Sciatic nerve (tissue), 2 donors: ENCODE measurements around the gene ACAP2. TPM values are rescaled to one million over a fixed set of nuclear protein-coding genes. Genes with fewer than 3 reads are reported as not detected.
A peak's percentile ranks its signal among the peaks of the same experiment; 100 is the strongest.
"Not testable (repeated sequence)": the region's sequence is repeated elsewhere in the genome, so short reads cannot be mapped to it uniquely, and the experiment has no call there.

Experiments
- ATAC-seq: fragments of 200-7000 bp; cut with Tn5 transposase; one replicate; pipeline ENCODE4 v1.9.1; 2020; ENCODE audit warnings: mild to moderate bottlenecking, moderate library complexity
- DNase-seq: peaks from one replicate; pipeline ENCODE4 v3.0.0-alpha.2; 2020; ENCODE audit warnings: low spot score
- intact Hi-C: fragments of 100-400 bp; cut with DNase I; formaldehyde crosslinking; loops from one replicate; pipeline ENCODE4 v1.14.2; 2022
- total RNA-seq: library from RNA; stranded (reverse); fragmentation: NEBNext Ultra II Directional; extraction: Animal tissue kit (Norgen Biotek cat#: 25700); gene quantifications from one replicate; pipeline ENCODE4 v1.2.1, GENCODE V29; 2021
- donor health status: DM: no; HTN: no; CAD: no.
- donor health status: DM: no; HTN: no; CAD: no.

Gene ACAP2
- total RNA-seq, 1 donor from 2014 or later = 77.4 TPM

GRCh38 chr3:195401943-195402342 lies 40.9 kb downstream of the ACAP2 start:
- ATAC-seq (no peak), DNase-seq (no peak)
- intact Hi-C loops = no loop called here

DNA sequence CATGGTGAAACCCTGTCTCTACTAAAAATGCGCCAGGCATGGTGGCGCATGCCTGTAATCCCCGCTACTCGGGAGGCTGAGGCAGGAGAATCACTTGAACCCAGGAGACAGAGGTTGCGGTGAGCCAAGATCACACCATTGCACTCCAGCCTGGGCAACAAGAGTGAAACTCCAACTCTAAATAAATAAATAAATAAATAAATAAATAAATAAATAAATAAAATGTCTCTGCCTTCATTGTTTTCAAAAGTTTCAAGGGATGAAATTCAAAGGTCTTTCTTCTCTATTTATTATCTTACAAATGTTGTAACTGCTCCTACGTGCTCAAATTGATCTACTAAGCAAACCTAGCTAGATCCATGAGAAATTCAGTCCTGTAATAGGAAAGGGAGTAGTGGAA lies 44.4 kb downstream of the ACAP2 start:
- DNase-seq, ATAC-seq, intact Hi-C loops: not testable (repeated sequence)

DNA sequence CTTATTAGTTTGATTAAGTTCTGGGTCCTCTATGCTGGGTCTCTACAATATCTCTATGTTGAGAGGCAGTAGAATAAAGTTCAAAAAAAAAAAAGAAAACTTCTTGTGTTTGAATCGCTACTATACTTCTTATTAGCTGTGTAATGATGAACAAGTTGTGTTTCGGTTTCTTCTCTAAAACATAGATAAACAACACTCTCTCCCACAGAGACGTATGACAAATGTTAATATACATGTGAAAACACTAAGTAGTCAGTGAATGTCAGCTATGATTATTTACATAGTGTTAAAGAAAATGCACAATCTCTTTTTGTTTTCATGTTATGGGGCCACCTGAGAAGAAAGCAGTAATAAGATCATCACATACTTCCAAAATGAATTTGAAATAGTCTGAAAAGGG lies 45.3 kb downstream of the ACAP2 start:
- ATAC-seq = no peak
- intact Hi-C loops = no loop called here
- DNase-seq = no peak

DNA sequence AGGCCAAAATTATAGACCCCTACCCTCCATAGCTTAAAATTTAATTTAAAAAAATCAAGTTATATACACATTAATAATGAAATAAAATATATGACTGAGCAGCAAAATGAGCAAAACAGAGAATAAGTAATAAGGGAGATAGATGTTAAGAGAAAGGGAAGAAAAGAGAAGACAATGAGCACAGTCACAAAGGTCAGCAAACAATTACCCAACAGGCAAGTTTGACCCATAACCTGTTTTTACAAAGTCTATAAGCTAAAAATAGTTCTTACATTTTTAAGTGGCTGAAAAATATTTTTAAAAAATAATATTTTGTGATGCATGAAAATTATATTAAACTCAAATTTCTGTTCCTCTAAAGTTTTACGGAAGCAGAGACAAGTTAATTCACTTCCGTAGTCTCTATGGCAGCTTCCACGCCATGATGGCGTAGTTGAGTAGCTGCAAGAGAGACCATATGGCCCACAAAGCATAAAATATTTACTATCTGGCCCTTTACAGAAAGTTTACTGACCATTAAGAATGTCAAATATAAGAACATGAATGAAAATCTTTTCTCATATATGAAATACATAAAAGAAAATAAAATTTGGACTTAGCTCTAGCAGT lies 47.5 kb downstream of the ACAP2 start:
- ATAC-seq (no peak), DNase-seq (no peak)
- intact Hi-C loops = no loop called here

DNA sequence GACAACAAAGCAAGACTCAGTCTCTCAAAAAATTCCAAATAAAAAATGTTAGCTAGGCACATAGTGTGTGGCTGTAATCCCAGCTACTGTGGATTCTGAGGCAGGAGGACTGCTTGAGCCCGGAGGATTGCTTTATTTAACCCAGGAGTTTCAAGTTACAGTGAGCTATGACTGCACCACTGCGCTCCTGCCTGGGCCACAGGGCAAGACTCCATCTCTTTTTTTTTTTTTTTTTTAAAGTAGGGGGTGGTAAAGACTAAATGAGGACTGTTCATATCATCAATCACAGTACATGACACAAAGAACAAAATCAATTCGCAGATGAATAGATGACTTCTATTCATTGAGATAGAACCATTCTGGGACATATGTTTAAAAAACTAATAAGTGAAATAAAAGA lies 48.1 kb downstream of the ACAP2 start:
- ATAC-seq (no peak), DNase-seq (no peak)
- intact Hi-C loops = no loop called here

DNA sequence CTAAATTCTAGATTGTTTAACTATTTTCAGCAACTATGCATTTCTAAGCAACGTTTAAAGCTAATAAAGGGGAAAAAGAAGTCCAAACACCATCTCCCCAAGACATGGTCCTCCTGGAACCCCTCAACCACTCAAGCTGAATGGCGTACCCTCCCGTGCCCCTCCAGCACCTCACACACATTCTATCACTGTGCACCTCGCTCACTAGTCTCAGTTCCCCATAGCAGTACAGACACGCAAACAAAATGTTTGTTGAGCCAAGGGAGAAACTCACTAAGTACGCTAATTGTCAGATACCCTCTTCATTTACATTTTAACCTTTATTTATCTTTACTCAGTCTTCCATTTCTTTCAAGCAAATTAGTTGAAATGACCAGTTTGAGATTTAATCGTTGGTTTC lies 48.8 kb downstream of the ACAP2 start:
- ATAC-seq (no peak), DNase-seq (no peak)
- intact Hi-C loops = no loop called here

- intact Hi-C loops = no loop called here
- DNase-seq = no peak
- no peak for ATAC-seq
Observed at GRCh38 chr3:195388380-195388779, 54.4 kb downstream of the ACAP2 start.

DNA sequence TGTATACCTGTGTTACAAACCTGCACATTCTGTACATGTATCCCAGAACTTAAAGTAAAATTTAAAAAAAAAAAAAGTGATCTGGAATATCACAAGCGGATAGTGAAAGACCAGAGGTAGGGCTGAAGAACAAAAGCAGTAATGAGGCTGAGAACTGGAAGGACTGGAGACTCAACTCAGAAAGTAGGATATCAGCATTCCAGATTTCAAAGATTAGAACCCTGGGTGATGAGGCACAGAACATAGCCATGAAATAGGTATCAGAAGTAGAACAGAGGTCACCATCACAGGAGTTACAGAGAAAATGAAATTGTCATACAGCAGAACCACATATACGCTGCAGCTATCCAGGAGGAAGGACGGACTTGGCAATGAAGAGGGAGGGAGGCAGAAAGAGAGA lies 56.1 kb downstream of the ACAP2 start:
- no peak for ATAC-seq
- intact Hi-C loops = no loop called here
- DNase-seq = no peak

- intact Hi-C loops = no loop called here
- no peak for DNase-seq
- ATAC-seq = no peak
Observed at GRCh38 chr3:195385526-195385925, 57.3 kb downstream of the ACAP2 start.

DNA sequence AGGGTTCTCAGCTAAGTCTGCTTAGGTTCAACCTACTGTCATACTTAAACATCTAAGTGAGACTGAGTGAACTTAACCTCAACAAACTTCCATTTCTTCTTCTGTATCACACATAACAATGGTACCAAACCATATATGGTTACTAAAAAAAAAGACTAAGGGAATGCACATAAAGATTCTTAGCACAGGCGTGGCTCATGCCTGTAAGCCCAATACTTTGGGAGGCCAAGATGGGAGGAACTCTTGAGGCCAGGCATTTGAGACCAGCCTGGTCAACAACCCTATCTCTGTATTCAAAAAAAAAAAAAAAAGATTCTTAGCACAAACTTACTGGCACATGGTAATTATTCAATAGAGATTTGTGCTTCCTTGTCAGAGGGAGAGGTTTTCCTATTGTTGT lies 57.9 kb downstream of the ACAP2 start:
- ATAC-seq (no peak), DNase-seq (no peak)
- intact Hi-C loops = no loop called here

- intact Hi-C loops = no loop called here
Observed at GRCh38 chr3:195372220-195372619, 70.6 kb downstream of the ACAP2 start.

DNA sequence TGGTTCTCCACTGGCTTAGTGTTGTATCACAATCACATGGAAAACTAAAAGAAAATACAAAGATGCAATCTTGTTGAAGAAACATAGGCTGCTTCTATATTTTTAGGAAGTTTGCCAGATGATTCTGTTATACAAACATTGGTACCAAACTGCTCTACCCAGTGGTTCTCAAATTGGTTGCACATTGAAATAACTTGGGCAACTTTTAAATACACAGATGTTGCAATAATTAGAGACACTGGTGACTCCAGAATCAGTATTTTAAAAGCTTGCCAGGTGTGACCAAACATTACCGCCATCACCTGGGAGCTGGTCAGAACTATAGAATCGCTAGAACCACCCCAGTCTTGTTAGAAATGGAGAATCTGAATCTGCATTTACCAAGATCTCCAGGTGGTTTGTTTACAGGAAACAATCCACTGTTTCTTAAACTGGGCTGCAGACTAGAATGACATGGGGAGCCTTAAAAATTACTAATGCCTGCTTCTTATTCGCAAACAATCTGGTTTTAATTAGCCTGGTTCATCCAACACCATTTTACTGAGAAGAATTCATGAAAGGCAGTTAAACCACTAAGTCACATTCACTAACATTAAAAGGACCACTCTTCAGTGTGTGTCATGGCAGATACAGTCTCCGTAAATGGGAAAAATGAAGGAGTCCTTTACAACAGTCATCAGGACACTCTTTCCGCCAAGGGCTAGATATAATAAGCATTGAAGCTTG lies 76.5 kb downstream of the ACAP2 start:
- ATAC-seq (no peak), DNase-seq (no peak)
- intact Hi-C loops = no loop called here

More at GRCh38 chr3:195372220-195372619, 70.6 kb downstream of the ACAP2 start:
- DNase-seq (no peak), ATAC-seq (no peak)

- ATAC-seq = no peak
- intact Hi-C loops = no loop called here
- DNase-seq = no peak
Observed at GRCh38 chr3:195365371-195365770, 77.4 kb downstream of the ACAP2 start.

- ATAC-seq, intact Hi-C loops, DNase-seq: not testable (repeated sequence)
Observed at GRCh38 chr3:195357797-195358196, 85.0 kb downstream of the ACAP2 start.

- DNase-seq (no peak), ATAC-seq (peak; percentile 75)
- intact Hi-C loops = no loop called here
Observed at GRCh38 chr3:195356151-195357086, 86.4 kb downstream of the ACAP2 start.

- not testable (repeated sequence) for DNase-seq, ATAC-seq
Observed at GRCh38 chr3:195354009-195354408, 88.8 kb downstream of the ACAP2 start.

DNA sequence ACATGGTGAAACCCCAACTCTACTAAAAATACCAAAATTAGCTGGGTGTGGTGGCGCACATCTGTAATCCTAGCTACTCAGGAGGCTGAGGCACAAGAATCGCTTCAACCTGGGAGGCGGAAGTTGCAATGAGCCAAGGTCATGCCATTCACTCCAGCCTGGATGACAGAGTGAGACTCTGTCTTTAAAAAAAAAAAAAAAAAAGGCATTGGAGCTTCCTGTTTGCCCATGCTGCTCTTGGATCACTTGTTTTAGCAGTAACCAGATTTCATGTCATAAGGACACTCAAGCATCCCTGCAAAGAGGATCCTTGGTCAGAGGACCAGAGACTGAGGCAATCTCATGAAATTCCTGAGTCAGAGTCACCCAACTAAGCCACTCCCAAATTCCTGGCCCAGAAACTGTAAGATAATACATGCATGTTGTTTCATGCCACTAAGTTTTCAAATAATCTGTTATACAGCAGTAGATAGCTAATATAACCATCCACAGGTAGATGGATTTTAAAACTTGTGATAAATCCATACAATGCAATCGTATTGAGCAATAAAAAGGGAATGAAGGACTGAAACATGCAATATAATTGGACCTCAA lies 89.8 kb downstream of the ACAP2 start:
- ATAC-seq (no peak), DNase-seq (no peak)
- intact Hi-C loops = no loop called here

More at GRCh38 chr3:195354009-195354408, 88.8 kb downstream of the ACAP2 start:
- intact Hi-C loops = not testable (repeated sequence)

DNA sequence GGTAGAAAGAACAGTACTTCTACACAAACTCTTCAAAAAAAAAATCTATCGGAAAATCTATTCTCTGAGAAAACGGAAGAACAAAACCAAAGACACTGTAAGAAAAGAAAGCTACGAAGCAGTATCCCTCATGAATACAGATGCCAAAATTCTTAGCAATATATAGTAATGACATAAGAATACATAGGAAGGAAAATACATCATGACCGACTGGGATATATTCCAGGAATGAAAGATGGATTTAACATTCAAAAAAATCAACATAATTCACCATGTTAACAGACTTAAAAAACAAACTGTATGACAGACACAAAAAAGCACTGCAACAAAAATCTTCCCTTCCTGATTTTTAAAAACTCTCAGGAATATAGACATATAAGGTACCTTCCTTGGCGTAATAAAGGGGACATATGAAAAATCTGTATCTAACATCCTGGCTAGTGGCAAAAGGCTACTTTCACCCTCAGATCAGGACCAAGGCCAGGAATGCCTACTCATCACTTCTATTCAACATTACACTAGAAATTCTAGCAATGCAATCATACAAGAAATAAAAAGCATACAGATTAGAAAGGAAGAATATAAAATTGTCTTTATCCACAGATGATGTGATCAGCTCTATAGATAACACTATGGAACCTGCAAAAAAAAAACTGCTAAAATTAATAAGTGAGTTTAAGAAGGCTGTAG lies 94.2 kb downstream of the ACAP2 start:
- intact Hi-C loops = no loop called here
- no peak for ATAC-seq

DNA sequence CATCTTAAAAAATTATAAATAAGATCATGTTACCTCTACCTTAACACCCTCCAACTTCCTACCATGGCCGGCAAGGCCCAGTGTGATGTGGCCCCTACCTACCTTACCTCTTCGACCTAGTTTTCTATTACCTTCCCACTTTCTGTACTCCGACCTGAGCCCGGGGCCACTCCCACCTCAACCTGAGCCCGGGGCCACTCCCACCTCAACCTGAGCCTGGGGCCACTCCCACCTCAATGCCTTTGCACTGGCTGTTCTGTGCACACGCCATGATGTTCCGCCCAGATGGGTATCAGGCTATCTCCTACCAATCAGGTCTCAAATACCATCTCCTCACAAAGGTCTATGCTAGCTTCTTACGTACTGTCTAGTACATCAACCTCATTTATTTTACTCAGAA lies 105.1 kb downstream of the ACAP2 start:
- ATAC-seq (no peak), DNase-seq (no peak)
- intact Hi-C loops = no loop called here

More for the DNA sequence above, 94.2 kb downstream of the ACAP2 start:
- no peak for DNase-seq
